ENCODE data around the gene SIX2.

- TF ChIP-seq POLR2AphosphoS5 (IDR thresholded peaks at IDR 0.05; ENCODE audit: low read depth, low read length) (no peak), POLR2A (IDR thresholded peaks at IDR 0.05; ENCODE audit: low read depth, low read length) (no peak)
These were observed 2.3 kb downstream of the SIX2 start for GRCh38 chr2:45006942-45007287.
